Kidney epithelial cell (primary cell): ENCODE data around the gene RPLP2. TPM values are rescaled to one million over a fixed set of nuclear protein-coding genes. Genes with fewer than 3 reads are reported as not detected.

ENCODE experiments used
- DNase-seq: peaks from one replicate; pipeline ENCODE4 v3.0.0-alpha.2; 2010; ENCODE audit warnings: low read depth
- H3K27me3 ChIP-seq: 2 replicates; pipeline ENCODE4 v1.6.0; 2011; ENCODE audit warnings: low read length; ENCODE audit not compliant: control insufficient read depth, insufficient read depth
- H3K36me3 ChIP-seq: 2 replicates; pipeline ENCODE4 v1.5.1; 2011; ENCODE audit warnings: low read length; ENCODE audit not compliant: control insufficient read depth, insufficient read depth
- H3K4me3 ChIP-seq: 2 replicates; pipeline ENCODE4 v1.5.1; 2011; ENCODE audit warnings: low read depth, mild to moderate bottlenecking, control low read depth, low read length
- total RNA-seq: library from RNA; depleted of rRNA; stranded (reverse); fragments of >200 nt; gene quantifications from 2 replicates; pipeline ENCODE4 v1.2.3, GENCODE V29; 2015
- TF ChIP-seq, protein P1 (sequence below): IDR thresholded peaks from 2 replicates; pipeline ENCODE4 v1.5.1; 2011; ENCODE audit warnings: mild to moderate bottlenecking, moderate library complexity, low read length, control low read depth, inconsistent platforms; ENCODE audit not compliant: insufficient read depth, poor library complexity, severe bottlenecking

The RPLP2 gene
- total RNA-seq, 1 donor from 2014 or later: 708 TPM

- Histone ChIP-seq H3K4me3 (no peak overlapping the region), H3K36me3 (peaks cover 4% of the 10 kb centered on the region), H3K27me3 (peaks cover 2% of the 10 kb centered on the region)
- TF ChIP-seq, protein P1, sequence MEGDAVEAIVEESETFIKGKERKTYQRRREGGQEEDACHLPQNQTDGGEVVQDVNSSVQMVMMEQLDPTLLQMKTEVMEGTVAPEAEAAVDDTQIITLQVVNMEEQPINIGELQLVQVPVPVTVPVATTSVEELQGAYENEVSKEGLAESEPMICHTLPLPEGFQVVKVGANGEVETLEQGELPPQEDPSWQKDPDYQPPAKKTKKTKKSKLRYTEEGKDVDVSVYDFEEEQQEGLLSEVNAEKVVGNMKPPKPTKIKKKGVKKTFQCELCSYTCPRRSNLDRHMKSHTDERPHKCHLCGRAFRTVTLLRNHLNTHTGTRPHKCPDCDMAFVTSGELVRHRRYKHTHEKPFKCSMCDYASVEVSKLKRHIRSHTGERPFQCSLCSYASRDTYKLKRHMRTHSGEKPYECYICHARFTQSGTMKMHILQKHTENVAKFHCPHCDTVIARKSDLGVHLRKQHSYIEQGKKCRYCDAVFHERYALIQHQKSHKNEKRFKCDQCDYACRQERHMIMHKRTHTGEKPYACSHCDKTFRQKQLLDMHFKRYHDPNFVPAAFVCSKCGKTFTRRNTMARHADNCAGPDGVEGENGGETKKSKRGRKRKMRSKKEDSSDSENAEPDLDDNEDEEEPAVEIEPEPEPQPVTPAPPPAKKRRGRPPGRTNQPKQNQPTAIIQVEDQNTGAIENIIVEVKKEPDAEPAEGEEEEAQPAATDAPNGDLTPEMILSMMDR: no peak
- DNase-seq: no peak
Measured at GRCh38 chr11:824942-825341, 15.2 kb downstream of the RPLP2 start.

DNA sequence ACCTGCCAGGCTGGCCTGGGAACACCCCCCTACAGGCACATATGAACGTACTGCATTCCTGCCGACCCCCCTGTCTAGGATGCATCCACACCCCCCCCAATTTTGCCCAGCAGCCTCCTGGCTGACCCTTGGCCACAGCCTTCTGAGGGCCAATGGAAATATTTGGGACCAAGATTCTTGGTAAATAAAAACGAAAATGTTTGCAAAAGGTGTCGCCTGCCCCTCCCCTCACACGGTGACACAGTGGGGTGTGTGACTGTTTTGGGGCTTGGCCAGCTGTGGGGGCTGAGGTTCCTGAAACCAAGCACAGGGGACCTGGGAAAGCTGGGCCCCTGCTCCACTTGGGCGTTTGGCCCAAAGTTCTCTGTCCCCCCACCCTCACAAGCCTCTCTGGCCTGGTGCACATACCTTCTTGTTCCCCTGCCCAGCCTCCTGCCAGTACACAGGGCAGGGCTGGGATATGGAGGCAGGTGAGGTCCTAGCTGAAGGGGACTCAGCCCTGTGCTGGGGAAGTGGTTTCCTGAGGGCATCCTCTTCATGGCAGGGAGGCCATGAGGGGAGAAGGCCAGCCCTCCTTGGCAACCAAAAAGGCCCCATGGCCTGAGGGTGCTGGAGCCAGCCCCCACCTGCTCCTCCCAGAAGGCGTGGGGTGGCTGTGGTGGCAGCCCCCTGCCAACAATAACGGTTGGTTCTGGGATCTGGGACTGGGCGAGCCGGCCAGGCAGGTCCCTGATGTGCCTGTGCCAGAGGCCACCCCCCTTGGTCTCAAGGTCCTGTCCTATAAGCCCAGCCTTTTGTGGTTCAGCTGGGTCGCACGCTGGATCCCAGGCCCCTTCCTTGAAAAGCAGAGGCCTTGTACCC lies 15.8 kb downstream of the RPLP2 start:
- no peak for DNase-seq
- peaks cover 2% of the 10 kb centered on the region for H3K27me3 ChIP-seq
- H3K36me3 ChIP-seq: peaks cover 4% of the 10 kb centered on the region
- TF ChIP-seq, protein P1: no peak
- H3K4me3 ChIP-seq: no peak overlapping the region

DNA sequence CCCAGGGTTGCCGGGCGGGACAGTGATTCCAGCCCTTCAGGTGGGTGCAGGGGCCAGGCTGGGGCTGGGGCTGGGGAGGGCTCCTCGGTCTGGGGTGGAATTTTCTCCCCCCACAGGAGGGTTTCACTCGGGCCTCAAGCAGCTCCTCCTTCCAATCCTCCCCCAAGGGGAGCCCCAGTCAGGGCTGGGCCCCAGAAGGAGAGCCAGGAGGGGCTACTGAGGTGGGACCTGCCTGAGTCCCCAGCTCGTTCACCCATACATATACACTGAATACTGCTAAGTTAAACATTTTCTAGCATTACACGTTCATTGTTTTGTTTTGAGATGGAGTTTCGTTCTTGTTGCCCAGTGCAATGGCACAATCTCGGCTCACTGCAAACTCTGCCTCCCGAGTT lies 16.5 kb downstream of the RPLP2 start:
- peaks cover 2% of the 10 kb centered on the region for H3K27me3 ChIP-seq
- TF ChIP-seq, protein P1: no peak
- DNase-seq: no peak

DNA sequence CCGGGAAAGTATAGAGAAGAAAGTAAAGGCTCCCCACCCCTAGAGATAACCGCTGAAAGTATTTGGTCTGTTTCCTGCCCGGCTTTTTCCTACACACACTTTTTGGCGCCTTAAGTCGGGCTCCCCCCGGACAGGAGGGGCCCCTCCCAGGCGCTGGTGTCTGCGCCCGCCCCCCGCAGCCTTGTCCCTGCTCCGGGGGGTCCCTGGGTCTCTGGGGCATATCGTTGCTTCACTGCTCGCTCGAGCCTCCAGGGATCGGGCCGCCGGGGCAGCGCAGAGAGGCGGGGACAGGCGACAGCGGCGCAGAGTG lies 17.0 kb downstream of the RPLP2 start:
- Histone ChIP-seq H3K36me3 (peaks cover 4% of the 10 kb centered on the region), H3K27me3 (peaks cover 2% of the 10 kb centered on the region), H3K4me3 (peak overlapping the region; percentile 34)
- TF ChIP-seq, protein P1: no peak
- no peak for DNase-seq

More for the DNA sequence above, 16.5 kb downstream of the RPLP2 start:
- Histone ChIP-seq H3K4me3 (no peak overlapping the region), H3K36me3 (peaks cover 4% of the 10 kb centered on the region)

DNA sequence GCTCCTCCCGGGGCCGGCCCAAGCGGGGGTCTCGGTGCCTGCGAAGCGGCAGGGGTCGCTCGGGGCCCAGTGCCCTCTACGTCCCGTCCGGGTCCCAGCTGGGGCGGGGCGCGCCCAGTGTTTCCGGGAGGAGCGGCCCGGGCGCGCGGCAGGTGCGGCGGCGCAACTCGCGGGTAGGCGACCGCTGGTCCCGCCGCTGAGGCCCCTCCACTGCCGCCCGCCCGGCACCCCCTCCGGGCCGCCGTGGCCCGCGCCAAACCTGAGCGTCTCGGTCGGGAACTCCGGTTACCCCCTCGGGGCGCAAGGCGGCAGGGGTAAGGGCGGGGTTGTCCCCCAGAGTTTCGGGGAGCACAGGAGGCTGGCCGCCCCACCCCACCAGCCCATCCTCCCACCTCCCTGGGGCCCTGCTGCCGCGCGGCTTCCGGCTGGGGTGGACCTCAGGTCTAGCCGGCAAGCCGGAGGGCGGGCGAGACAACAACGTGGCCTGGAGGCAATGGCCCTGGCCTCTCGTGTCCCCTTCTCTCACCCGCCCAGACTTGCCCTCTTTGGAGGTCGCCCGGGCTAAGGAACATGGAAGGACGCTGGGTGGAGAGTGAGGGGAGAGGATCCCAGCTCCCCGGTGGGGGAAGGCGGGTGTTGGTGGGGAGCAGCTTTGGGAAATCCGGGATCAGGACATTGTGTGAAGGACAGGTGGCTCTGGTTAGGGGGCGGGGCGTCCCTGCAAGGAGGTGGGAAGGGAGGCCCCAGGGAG lies 17.6 kb downstream of the RPLP2 start:
- no peak for DNase-seq
- Histone ChIP-seq H3K4me3 (peak overlapping the region; percentile 34), H3K27me3 (peaks cover 2% of the 10 kb centered on the region), H3K36me3 (peaks cover 3% of the 10 kb centered on the region)
- TF ChIP-seq, protein P1: no peak
